Keratinocyte (primary cell): ENCODE measurements around the gene CCDC102A. TPM values are rescaled to one million over a fixed set of nuclear protein-coding genes. Genes with fewer than 3 reads are reported as not detected.

Experiments
- DNase-seq: peaks from one replicate; pipeline ENCODE4 v3.0.0-alpha.2; 2011; ENCODE audit warnings: low read depth, missing footprints, low spot score
- FAIRE-seq: peaks from 2 replicates; lab custom pipeline; 2011; peaks lifted over from hg19 to GRCh38; lab: Jason Lieb, UNC
- H2AFZ ChIP-seq: 2 replicates; pipeline ENCODE4 v1.6.0; 2012; ENCODE audit warnings: low read length, control low read depth, inconsistent platforms; ENCODE audit not compliant: control insufficient read depth
- H3K27ac ChIP-seq: 2 replicates; pipeline ENCODE4 v1.5.1; 2011; ENCODE audit warnings: low read length; ENCODE audit not compliant: control insufficient read depth, insufficient read depth
- H3K27me3 ChIP-seq: 3 replicates; pipeline ENCODE4 v1.6.0; 2011; ENCODE audit warnings: low read length; ENCODE audit not compliant: control insufficient read depth, insufficient read depth; ENCODE audit errors: extremely low read depth
- H3K36me3 ChIP-seq, 2 experiments: 2 replicates in 1 of 2; 3 replicates in 1 of 2; pipeline ENCODE4 v1.5.1; 2011; ENCODE audit warnings: low read length in 2 of 2, mild to moderate bottlenecking in 1 of 2; ENCODE audit not compliant: control insufficient read depth in 2 of 2, insufficient read depth in 2 of 2; ENCODE audit errors: extremely low read depth in 1 of 2
- H3K4me1 ChIP-seq: 3 replicates; pipeline ENCODE4 v1.5.1; 2011; ENCODE audit warnings: low read length; ENCODE audit not compliant: control insufficient read depth, insufficient read depth; ENCODE audit errors: extremely low read depth
- H3K4me2 ChIP-seq: 3 replicates; pipeline ENCODE4 v1.6.0; 2011; ENCODE audit warnings: low read depth, low read length; ENCODE audit not compliant: control insufficient read depth, insufficient read depth; ENCODE audit errors: extremely low read depth
- H3K4me3 ChIP-seq, 3 experiments: fragments of 200-600 bp in 1 of 3; sonication (generic) in 1 of 3; 2 replicates in 2 of 3; 3 replicates in 1 of 3; pipeline ENCODE4 v1.5.1; 2011 to 2016; ENCODE audit warnings: low read length in 3 of 3, mild to moderate bottlenecking in 3 of 3, control low read depth in 2 of 3, inconsistent platforms in 1 of 3, low read depth in 1 of 3, mixed read lengths in 1 of 3, mixed run types in 1 of 3, moderate library complexity in 1 of 3; ENCODE audit not compliant: control insufficient read depth in 2 of 3, insufficient read depth in 2 of 3; ENCODE audit errors: extremely low read depth in 1 of 3
- H3K79me2 ChIP-seq: 2 replicates; pipeline ENCODE4 v1.6.0; 2012; ENCODE audit warnings: low read length; ENCODE audit not compliant: control insufficient read depth, insufficient read depth
- H3K9ac ChIP-seq: 3 replicates; pipeline ENCODE4 v1.6.0; 2011; ENCODE audit warnings: low read length; ENCODE audit not compliant: control insufficient read depth, insufficient read depth; ENCODE audit errors: extremely low read depth
- H3K9me1 ChIP-seq: 3 replicates; pipeline ENCODE4 v1.6.0; 2011; ENCODE audit warnings: low read length; ENCODE audit not compliant: control insufficient read depth, insufficient read depth; ENCODE audit errors: extremely low read depth
- H3K9me3 ChIP-seq: 2 replicates; pipeline ENCODE4 v1.5.1; 2012; ENCODE audit warnings: low read depth, low read length; ENCODE audit not compliant: control insufficient read depth
- H4K20me1 ChIP-seq: 3 replicates; pipeline ENCODE4 v1.6.0; 2011; ENCODE audit warnings: low read length; ENCODE audit not compliant: control insufficient read depth, insufficient read depth; ENCODE audit errors: extremely low read depth
- CTCF ChIP-seq, 3 experiments: IDR thresholded peaks in 1 of 3; conservative IDR thresholded peaks in 1 of 3; optimal IDR thresholded peaks in 1 of 3; 2 replicates in 2 of 3; 3 replicates in 1 of 3; pipeline versions ENCODE3 to v1.5.1; 2011; ENCODE audit warnings: low read length in 3 of 3, mild to moderate bottlenecking in 3 of 3, moderate library complexity in 2 of 3, control low read depth in 1 of 3, inconsistent platforms in 1 of 3; ENCODE audit not compliant: insufficient read depth in 2 of 3; ENCODE audit errors: extremely low read depth in 1 of 3
- EZH2 ChIP-seq: IDR thresholded peaks from one replicate; pipeline ENCODE4 v1.6.1; 2012; ENCODE audit warnings: inconsistent platforms, mild to moderate bottlenecking, low read length, moderate library complexity
- dilution Hi-C: fragments of 300-500 bp; cut with MboI; formaldehyde crosslinking; loops from one replicate; pipeline ENCODE4 v1.7.0; 2020; ENCODE audit warnings: low sequenced_read_pairs; ENCODE audit not compliant: extremely low pct_ligation_motif_present
- polyA plus RNA-seq, 5 experiments: library from polyadenylated mRNA; depleted of rRNA in 3 of 5; stranded (reverse) in 3 of 5; stranded (forward) in 1 of 5; unstranded in 1 of 5; fragments of >200 nt; gene quantifications; 1 replicate in 1 of 5; 2 replicates in 3 of 5; 3 replicates in 1 of 5; pipeline versions ENCODE4 v1.2.1 to v1.2.3, GENCODE V29; 2011 to 2012; ENCODE audit warnings: missing spikeins in 2 of 5, low read depth in 1 of 5, low replicate concordance in 1 of 5

Gene CCDC102A
- polyA plus RNA-seq, 1 donor (not counting 4 experiments of a cell fraction or from before 2014, with no cell fraction given) = 2.2 TPM

DNA sequence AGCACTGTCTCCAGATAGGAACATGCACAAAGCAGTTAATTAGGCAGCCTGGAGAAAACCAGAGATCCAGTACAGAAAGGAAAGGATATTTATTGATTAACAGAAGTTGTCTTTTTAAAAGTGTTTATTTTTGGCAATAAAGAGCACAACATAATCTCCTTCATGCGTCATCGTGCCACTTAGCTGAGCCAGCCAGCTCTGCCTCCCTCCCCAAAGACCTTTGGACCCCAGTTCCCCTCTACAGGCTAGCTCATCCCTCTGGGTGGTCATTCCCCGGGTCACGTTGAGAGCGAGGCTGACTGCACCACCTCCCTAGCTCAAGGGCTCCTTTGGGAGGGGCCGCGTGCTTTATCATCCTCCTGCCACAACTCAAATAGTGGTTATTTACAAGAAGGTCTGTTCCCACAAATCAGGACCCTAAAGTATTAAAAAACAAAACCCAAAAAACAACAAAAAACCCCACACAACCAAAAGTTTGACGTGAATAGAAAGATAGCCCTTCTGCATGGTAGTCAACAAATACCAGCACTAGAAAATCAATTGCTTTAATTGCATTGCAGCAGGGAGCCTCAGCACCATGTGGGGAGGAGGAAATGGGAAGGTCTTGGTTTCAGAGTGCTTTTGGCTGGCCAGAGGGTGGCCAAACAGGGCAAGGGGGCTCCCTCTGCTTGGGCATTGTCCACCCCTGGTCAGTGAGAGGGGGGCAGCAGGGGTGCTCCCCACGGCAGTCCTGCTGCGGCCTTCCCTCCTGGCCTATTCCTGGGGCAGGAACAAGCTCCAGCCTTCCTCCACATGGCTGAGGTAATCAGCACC is 64.3 kb downstream of the CCDC102A start:
- H3K36me3 ChIP-seq = peaks cover 30 to 39% of the 10 kb centered on the region in 2 experiments
- dilution Hi-C loops = no loop called here
- no peak for FAIRE-seq
- no peaks in the 10 kb centered on the region for H4K20me1 ChIP-seq
- no peak overlapping the region for H2AFZ ChIP-seq
- TF ChIP-seq EZH2 = no peak
- TF ChIP-seq CTCF (optimal IDR thresholded peaks at IDR 0.05 in 1 of 3, IDR thresholded peaks at IDR 0.05 in 1 of 3, conservative IDR thresholded peaks at IDR 0.05 in 1 of 3; ENCODE audit: extremely low read depth in 1 of 3, insufficient read depth in 2 of 3, low read length in 3 of 3) = no peak
- DNase-seq = no peak
- no peaks in the 10 kb centered on the region for H3K9me3 ChIP-seq
- H3K27me3 ChIP-seq = no peaks in the 10 kb centered on the region
- H3K4me1 ChIP-seq = no peaks in the 10 kb centered on the region
- no peak overlapping the region for H3K9ac ChIP-seq
- H3K4me2 ChIP-seq = no peak overlapping the region
- no peaks in the 10 kb centered on the region for H3K79me2 ChIP-seq
- H3K9me1 ChIP-seq = no peaks in the 10 kb centered on the region
- H3K27ac ChIP-seq = no peak overlapping the region
- no peak overlapping the region for H3K4me3 ChIP-seq

DNA sequence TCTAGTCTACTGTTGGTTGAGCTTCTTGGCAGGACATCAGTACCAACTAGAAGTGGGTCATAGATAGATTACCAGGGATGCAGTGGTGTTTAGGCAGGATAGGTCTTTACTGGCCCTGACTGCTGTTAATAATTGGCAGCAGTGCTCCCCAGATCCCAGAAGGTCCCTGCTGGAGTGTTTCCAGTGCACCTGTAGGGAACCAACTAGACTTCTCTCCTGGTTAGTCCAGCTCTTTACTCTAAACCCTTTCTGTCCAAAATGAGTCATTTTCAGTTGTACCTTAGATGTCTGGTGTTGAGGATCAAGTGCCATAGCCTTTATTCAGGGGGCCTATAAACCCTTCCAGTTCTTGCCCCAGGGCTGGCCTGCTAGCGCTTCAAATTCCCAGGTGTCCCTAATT is 65.2 kb downstream of the CCDC102A start:
- Histone ChIP-seq H3K4me1 (no peaks in the 10 kb centered on the region), H3K36me3 (peaks cover 35 to 43% of the 10 kb centered on the region in 2 experiments), H3K9me1 (no peaks in the 10 kb centered on the region), H3K79me2 (no peaks in the 10 kb centered on the region), H3K27ac (no peak overlapping the region), H3K4me3 (no peak overlapping the region), H4K20me1 (no peaks in the 10 kb centered on the region), H3K9me3 (no peaks in the 10 kb centered on the region), H3K27me3 (no peaks in the 10 kb centered on the region), H3K4me2 (no peak overlapping the region), H3K9ac (no peak overlapping the region), H2AFZ (no peak overlapping the region)
- TF ChIP-seq CTCF (optimal IDR thresholded peaks at IDR 0.05 in 1 of 3, IDR thresholded peaks at IDR 0.05 in 1 of 3, conservative IDR thresholded peaks at IDR 0.05 in 1 of 3; ENCODE audit: extremely low read depth in 1 of 3, insufficient read depth in 2 of 3, low read length in 3 of 3) (no peak), EZH2 (no peak)
- DNase-seq (no peak), FAIRE-seq (no peak)
- dilution Hi-C loops = no loop called here
